A204.1 (cell line): ENCODE results near the gene PRM2.

ENCODE experiments used
- FAIRE-seq: peaks from 2 replicates; lab custom pipeline; 2012; peaks lifted over from hg19 to GRCh38; lab: Jason Lieb, UNC

The PRM2 gene

DNA sequence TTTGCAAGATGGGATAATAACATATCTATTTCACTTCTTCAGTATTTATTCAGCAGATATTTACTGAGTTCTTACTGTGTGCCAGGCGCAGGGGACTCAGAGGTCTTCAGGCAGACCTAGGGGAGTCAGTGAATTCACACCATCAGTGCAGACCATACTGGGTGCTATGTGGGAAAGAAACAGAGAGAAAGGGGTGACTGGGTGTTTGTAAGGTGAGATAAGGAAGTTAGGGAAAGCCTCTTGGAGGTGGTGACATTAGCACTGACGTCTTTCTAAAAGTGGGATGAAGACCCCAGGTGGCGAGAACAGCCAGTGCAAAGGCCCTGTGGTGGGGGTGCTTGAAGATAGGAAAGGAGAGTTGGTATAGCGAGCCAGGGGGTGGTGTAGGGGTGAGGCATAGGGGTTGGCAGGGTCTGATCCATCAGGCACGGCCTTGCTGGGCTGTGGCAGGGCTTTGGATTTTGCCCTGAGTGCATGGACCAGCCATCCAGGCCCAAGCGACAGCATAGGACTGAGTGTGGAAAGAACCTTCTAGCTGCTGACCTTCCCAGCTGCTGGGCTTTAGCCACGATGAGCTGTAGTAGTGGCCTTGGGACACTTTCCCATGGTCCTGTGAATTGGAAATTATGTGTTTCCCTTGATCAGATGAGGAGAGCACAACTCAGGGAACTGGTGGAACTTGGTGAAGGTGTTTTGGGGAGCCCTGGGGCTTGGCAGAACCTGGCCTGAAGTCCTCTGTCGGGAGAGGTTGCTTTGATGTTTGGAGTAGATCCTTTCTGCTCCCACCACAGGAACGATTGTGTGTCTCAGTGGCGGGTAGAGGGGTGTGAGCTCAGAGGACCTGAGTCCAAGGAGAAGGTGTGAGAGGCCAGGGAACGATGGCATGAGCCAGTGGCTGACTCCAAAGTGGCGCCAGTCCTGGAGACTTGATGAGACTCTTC, 16.4 kb downstream of the PRM2 start:
- FAIRE-seq = no peak

DNA sequence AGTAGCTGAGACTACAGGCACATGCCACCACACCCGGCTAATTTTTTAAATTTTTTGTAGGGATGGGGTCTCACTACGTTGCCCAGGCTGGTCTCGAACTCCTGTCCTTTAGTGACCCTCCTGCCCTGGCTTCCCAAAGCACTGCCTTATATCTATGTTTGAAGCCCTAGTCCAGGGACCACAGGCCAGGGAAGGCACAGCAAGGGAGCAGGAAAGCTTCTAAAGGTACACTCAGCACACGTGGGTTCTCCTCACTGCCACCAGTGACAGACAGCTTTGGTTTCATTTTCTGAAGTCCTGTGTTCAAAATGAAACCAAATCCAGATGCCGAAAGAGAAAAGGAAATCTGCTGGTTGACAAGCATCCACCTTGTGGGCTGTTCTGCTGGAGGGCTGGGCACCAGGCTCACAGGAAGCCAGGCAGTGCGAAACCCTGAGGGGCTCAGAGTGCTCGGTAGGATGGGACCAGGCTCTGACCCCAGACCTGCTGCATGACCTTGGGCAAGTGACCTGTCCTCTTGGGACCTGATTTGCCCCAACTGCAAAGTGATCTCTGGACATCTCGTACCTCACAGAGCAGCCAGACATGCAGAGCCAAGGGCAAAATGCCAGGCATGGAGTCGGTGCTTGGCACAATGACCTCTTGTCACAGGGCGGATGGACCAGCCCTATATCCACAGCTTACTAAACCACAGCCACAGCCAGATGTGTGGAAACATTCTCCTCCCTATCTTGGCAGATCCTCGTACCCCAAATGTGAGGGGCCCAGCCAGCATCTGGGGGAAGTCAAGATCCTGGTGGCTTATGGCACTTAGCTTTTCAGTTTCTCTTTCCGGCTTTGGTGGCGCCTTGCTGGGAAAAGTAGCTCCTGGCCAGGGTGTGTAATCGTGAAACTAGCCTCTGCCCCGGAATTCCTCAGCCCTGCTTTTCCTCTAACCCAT, 17.5 kb downstream of the PRM2 start:
- FAIRE-seq = no peak

DNA sequence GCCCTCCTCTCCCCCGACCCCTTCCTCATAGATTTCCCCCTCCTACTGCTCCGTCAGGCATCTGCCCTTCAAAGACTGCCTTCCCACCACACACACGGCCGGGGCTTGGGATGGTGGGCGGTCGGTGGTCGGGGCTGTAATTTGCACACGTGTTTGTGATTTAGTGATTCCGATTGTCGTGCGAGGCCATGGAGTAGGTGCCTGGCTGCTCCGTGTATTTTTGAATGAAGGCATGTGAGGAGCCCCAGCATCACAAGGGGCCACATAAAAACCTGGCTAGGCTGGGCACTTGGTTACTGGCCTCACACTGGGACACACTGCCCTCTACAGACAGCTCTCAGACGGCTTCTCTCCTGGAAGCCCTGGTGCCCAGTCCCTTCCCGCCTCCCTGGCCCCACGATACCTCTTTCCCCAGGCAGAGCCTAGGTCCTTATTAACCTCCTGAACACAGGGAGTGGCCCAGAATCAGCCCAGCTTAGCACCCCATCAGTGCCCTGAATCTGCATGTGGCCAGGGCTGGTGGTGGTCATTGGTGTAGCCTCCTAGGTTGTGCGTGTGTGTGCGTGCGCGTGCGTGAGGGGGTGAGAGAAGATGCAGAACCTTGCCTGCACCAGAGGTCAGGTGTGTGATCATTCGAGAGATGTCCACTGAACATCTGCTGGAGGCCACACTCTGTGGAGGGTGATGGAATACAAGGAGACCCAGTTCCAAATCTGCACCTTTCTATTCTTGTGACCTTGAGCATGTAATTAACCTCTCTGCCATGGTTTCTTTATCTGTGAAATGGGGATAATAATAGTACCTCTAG, 18.9 kb downstream of the PRM2 start:
- no peak for FAIRE-seq

DNA sequence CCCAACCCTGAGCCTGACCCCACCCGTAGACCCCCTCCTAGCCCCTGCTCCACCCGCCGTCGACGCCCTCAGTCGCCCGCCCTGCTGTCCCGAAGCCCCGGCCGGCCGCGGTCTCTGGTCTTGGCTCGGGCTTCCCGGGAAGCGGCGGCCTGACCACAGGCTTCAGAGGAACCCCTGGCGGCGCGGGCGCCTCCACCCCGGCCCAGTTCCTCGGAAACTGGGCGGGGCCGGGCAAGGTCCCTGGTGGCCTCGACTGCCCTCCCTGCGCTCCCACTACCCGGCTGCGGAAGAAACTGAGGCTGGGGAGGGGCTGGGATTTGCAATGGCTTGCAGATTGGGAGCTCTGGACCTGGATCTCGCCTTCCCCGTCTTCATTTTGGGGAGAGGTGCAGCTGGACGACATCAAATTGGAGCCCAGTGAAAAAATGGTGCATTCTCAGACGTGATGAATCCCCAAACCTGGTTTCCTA, 19.6 kb downstream of the PRM2 start:
- FAIRE-seq = no peak

DNA sequence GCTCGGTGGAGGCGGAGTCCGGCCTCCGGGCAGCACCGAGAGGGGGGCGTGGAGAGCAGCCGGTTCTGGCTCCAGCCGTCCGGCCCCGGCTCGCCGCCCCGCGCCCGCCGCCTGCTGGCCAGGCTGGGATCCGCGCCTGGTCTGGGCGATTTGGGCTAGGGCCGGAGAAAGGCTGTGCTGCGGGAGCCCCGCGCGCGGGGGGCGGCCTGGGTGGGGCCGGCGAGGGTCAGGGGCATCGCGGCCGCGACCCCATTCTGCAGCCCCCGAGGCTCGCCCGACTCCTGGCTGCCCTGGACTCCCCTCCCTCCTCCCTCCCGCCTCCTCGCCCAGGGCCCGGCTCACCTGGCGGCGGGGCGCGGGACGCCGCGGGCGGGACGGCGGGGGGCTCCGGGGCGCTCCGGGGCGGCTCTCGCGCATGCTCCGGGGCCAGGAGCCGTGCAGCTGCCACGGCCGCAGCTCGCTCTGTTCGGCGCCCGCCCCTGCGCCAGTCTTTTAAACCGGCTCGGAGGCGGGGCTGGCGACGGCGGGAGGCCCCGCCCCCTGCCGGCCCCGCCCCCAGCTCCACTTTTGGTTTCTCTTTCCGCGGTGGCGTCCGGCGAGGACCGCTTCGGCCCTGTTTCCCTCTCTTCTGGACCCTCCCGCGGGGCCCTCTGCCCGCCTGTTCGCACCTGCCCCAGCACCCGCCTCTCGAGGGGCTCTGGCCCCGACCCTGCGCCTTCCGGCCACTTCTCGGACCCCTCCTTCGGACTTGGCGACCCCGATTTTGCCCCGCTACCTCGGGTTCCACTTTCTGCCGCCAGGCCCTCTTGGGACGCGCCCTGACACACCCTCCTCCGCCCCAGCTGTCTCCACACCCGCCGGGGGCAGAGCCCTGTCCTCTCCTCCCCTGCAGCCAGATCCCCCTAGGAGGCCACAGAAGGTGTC, 20.3 kb downstream of the PRM2 start, which contains the start of gene SOCS1:
SOCS1 (minus strand) TSS at position 468 of the 924 bp plus-strand sequence. CDS start 726 bp downstream, outside the sequence.
- no peak for FAIRE-seq

DNA sequence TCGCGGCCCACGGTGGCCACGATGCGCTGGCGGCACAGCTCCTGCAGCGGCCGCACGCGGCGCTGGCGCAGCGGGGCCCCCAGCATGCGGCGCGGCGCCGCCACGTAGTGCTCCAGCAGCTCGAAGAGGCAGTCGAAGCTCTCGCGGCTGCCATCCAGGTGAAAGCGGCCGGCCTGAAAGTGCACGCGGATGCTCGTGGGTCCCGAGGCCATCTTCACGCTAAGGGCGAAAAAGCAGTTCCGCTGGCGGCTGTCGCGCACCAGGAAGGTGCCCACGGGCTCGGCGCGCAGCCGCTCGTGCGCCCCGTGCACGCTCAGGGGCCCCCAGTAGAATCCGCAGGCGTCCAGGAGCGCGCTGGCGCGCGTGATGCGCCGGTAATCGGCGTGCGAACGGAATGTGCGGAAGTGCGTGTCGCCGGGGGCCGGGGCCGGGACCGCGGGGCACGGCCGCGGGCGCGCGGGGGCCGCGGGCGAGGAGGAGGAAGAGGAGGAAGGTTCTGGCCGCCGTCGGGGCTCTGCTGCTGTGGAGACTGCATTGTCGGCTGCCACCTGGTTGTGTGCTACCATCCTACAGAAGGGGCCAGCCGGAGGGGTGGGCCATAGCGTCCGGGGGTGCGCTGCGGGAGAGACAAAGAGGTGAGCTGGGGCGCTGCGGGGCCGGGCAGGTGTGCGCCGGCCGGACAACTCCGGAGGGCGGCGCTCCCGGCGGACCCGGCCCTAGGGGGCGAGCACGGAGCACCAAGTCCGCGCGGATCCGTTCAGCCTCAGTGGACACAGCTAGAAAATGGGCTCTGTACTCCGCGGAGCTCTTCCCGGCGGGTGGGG, 21.2 kb downstream of the PRM2 start:
- no peak for FAIRE-seq

DNA sequence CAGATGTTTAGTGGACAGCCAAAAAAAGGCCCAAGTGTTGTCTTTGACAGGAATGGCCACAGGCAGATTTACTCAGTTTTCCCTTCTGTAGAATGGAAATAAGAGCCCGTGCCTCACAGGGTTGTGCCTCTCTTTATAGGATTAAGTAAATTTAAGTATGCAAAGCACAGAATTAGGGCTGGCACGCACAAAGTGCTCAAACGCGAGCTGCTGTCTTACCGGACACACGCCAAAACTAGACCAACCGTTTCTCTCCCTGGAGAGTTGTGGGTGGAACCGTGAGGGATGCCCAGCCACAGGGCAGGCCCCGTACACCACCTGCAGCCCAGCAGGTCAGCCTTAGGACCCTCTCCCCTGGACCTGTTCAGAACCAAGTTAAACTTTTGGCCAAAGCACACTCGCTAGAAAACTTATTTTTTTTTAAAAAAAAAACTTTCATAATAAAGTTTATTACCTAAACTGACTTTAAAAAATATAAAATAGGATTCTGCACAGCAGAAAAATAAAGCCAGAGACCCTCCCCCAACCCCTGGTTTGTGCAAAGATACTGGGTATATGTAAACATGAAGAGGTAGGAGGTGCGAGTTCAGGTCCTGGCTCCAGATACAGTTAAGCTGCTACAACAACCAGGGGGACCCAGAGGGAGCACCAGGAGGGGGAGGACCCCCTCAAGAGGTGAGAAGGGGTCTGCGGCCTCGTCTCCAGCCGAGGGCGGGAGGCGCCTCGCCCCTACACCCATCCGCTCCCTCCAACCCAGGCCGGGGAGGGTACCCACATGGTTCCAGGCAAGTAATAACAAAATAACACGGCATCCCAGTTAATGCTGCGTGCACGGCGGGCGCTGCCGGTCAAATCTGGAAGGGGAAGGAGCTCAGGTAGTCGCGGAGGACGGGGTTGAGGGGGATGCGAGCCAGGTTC, 22.0 kb downstream of the PRM2 start:
- FAIRE-seq = no peak

DNA sequence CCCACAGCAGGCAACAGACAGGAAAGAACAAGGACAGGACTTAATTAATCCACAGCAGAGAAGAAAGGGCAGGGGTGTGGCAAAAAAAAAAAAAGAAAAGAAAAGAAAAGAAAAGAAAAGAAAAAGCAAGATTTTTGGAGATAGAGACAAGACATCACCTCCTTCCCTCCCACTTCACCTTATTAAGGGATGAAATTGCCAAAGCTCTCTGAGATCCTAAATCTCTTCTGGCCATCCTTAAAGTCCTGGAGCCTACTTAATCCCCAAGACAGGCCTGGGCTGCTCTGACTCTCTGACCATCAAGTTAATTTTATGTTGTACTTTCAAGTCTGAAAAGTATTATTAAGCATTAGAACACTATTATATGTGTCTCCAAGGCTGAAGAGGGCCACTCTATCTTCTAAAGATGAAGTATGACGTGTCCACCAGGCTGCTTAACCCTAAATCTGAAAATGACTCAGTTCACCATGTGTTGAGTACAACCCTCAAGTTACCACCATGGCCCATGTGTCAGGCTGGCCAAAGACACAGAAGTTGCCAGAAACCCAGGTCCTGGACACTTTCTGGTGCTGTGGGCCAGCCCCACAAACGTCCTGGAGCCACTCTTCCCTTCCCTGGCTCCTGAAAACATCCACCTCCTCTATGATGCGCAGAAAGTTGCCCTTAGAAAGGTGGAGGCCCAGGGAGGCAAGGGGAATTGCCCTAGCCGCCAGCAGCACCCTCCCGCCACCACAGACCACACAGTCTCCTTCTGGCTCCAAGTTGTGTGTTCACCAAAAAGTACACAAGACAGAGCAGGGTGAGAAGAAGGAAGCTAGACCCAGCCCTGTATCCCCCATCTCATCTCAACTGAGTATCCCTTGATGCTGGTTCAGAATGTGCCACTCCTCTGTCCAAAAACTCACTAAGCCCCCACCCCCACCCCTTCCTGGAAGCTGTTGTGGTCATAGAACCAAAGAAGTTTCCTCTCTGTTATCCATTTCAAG, 23.0 kb downstream of the PRM2 start:
- FAIRE-seq = no peak

DNA sequence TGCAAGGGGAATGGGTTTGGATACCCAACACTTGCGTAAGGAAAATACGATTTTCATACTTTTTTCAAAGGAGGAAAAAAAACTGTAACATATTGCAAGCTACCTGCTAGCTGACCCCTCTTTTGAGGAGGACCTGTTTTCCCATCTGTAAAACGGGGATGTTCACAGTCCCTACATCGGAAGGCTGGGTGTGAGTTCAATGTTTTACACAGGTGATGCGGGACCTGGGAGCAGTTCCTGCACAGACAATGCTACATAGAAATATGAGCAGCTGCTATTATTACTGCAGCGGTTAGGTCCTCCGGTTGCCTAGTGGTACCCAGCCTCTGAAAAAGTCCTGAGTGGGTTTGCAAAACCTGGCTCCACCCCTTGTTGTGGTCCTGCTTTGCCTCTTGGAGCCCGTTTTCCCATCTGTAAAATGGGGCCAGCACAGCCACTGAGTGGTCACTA, 23.8 kb downstream of the PRM2 start:
- no peak for FAIRE-seq

DNA sequence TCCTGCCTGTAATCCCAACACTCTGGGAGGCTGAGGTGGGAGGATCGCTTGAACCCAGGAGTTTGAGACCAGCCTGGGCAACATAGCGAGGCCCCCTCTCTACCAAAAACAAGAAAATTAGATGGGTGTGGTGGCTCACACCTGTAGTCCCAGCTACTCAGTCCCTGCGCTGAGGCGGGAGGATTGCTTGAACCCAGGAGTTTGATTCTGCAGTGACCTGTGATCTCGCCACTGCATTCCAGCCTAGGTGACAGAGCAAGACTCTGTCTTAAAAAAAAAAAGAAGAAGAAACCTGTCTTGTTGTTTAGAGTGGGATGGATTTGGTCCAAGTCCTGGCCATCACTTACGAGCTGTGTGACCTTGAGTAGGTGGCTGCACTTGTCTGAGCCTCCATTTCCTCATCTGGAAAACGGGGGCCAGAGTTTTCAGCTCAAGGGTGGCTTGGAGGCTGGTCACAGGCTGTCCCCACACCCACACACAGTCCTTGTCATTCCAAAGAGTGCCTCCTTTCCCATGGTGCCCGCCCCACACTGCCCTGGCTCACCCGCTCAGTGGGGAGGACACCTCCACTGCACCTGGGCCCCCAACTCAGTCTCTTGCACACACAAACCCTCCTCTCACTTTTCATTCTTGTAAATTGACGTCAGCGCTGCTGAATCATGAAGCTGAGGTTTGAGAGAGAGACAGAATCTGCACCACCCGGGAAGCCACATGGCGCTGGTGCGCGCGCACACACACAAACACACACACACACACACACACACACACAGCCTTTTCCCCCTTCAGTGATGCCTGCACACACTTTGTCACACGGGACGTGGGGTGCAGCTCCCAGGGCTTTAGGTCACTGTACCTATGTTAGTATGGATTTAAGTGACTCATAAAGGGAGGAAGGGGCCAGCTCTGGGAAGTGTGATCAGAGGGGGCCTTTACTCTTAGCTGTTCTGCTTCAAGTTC, 24.5 kb downstream of the PRM2 start:
- FAIRE-seq = no peak

DNA sequence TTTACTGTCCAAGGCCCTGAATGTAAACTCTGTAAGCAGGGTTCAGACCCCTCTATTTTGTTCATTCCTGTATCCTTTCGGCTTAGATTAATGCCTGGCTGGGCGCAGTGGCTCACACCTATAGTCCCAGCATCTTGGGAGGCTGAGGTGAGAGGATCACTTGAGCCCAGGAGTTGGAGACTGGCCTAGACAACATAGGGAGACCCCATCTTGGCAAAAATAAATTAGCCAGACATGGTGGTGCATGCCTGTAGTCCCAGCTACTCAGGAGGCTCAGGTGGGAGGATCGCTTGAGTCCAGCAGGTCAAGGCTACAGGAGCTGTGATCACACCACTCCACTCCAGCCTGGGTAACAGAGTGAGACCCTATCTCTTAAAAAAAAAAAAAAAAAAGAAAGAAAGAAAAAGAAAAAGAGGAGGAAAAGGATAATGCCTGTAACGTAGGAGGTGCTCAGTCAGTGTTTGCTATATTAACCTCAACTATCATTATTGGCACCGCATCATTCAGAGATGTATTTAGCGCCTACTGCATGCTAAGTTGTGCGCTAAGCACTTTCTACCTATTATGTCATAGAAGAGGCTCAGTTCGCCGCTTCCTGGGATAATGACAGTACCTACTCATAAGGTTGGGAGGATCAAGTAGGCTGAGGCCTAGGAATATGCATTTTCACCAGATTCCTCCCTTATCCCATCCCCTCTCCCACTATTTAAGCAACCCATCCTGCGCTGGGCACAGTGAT, 25.3 kb downstream of the PRM2 start:
- FAIRE-seq = no peak

DNA sequence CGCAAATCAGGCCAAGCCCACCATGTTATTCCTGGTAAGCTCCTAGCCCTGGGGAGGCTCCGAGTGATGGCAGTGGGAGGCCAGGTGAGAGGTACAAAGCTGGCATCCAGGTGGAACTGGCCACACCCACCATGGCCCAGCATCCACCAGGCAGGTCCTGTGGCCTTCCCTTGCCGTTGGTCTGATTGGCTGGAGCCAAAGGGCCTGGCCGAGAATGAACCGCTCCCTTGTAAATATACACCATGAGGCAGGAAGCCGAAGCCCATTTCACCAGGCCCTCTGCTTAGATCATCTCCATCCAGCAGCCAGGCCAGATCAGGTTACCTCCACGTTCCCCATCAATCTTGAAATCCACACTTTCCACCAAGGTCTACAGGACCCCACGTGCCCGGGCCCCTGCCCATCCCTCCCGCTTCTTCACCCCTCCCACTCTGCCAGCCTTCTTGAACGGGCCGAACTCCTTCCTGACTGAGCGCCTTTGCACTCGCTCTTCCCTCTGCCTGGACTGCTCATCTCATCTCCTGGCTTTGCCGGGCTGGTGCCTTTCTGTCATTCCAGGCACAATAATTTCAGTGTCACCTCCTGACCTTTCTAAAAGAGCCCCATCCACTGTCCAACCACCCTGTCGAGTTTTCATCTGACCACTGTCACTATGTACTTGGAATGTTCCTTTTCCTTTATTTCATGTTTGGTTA, 26.0 kb downstream of the PRM2 start:
- FAIRE-seq = no peak

DNA sequence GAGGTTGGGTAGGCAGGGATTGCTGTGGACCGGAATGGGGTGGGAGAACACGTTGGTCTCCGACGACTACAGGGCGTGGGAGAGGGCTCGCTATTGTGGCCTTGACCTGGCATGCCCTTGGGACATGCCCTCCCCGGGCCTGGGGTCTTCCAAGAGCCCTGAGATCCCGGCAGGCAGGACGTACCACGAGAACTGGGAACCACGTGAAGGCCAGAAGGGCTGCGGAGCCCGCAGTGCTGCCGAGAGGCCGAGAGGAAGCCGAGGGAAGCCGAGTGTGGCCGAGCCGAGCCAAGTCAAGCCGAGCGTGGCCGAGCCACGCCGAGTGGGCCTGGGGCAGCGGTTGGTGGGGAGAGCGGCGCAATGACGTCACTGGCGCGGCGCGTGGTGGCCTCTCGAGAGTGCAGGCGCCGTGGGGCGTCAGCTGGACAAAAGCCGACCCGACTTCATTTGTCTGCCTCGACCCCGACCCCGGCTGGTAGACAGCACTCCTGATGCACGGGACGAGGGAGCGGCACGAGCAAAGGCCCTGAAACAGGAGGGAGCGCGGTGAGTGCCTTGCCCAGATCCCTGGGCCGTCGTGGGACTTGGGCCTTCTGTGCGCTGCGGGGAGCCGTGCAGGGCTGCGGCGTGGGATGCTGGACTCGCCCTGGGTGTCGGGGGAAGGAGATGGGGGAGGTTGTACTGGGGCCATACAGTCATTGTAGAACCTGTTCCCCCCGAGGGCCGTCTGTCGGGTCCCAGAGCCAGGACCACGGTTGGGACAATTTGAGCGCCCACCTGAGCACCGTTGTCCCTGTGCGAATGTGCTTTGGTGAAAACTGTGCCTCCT, 26.8 kb downstream of the PRM2 start:
- FAIRE-seq = no peak

DNA sequence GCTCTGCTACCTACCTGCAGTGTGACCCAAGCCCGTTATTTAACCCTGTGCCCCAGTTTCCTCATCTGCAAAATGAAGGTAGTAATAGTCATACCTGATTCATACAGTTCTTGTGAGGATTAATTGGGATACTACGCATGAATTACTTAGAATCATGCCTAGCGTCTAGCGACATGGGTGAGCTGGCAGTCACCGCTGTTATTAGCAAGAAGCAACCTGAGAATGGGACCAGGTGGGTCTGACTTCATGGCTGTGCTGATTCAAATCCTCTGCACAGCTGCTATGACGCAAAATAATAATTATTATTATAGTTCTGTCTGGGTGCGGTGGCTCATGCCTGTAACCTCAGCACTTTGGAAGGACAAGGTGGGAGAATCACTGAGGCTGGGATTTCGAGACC, 28.1 kb downstream of the PRM2 start:
- no peak for FAIRE-seq
